Epithelial cell of esophagus (primary cell): ENCODE data around the gene TSPO.

Experiments
- DNase-seq: peaks from one replicate; pipeline ENCODE4 v3.0.0; 2010; ENCODE audit warnings: low read depth
- H3K4me3 ChIP-seq: 2 replicates; pipeline ENCODE4 v1.5.1; 2011; ENCODE audit warnings: mild to moderate bottlenecking, low read length, control low read depth
- TF ChIP-seq, protein P1 (sequence below): IDR thresholded peaks from 2 replicates; pipeline ENCODE4 v1.5.1; 2011; ENCODE audit warnings: low read depth, mild to moderate bottlenecking, low read length, control low read depth, inconsistent platforms; ENCODE audit not compliant: insufficient read depth; ENCODE audit errors: missing control alignments

Gene TSPO

DNA sequence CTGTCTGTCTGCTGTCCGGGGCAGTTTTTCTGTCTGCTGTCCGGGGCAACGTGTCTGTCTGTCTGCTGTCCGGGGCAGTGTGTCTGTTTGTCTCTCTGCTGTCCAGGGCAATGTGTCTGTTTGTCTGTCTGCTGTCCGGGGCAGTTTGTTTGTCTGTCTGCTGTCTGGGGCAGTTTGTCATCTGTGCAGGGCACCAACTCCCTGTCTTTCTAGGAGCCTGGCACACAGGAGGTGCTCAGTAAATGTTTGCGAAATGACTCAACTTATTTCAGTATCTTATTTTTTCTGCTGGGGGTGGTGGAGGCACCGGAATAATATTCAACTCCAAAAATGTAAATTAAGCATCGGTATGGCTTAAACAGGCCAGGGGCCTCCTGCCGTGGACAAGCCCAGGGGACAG is 47.6 kb downstream of the TSPO start:
- no peak for DNase-seq
- no peak overlapping the region for H3K4me3 ChIP-seq
- TF ChIP-seq, protein P1, sequence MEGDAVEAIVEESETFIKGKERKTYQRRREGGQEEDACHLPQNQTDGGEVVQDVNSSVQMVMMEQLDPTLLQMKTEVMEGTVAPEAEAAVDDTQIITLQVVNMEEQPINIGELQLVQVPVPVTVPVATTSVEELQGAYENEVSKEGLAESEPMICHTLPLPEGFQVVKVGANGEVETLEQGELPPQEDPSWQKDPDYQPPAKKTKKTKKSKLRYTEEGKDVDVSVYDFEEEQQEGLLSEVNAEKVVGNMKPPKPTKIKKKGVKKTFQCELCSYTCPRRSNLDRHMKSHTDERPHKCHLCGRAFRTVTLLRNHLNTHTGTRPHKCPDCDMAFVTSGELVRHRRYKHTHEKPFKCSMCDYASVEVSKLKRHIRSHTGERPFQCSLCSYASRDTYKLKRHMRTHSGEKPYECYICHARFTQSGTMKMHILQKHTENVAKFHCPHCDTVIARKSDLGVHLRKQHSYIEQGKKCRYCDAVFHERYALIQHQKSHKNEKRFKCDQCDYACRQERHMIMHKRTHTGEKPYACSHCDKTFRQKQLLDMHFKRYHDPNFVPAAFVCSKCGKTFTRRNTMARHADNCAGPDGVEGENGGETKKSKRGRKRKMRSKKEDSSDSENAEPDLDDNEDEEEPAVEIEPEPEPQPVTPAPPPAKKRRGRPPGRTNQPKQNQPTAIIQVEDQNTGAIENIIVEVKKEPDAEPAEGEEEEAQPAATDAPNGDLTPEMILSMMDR = no peak

DNA sequence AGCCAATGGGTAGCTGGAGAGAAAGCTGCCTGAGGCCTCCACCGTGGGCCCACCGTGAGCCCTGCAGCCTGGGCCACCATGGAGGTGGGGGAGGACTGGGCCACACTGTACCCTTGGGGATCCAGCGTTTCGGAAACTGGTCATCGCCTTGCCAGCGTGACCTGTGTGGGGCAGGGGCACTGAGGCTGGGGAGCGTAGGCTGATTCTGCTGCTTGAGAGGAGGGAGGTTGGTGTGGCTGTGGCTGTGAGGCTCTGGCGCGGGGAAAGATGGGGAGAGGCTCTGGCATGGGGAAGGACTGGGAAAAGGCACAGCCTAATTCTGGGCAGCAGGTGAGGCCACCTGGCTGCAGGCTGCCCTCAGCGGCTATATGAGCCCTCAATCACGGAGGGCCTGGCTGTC is 48.2 kb downstream of the TSPO start:
- TF ChIP-seq, protein P1 = no peak
- DNase-seq = no peak

DNA sequence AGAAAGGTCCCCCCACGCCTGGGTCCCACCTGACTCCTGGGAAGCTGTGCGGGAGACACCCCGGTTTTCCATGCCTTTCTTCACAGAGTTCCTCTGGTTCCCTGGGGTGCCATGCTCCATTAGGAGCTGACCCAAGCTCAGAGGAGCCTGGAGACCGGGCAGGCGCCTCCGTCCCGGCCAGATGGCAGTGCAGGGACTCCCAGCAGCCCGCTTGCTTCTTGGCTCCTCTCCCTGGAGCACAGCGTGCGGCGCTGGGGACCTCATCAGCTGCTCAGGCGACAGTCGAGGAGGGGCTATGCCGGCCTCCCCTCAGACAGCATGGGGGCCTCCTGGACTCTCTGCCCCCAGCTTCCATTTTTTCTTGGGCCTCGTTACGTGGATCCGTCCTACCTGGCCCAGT is 48.7 kb downstream of the TSPO start:
- TF ChIP-seq, protein P1 = no peak
- H3K4me3 ChIP-seq = no peak overlapping the region
- no peak for DNase-seq

More for the DNA sequence above, 48.2 kb downstream of the TSPO start:
- H3K4me3 ChIP-seq = no peak overlapping the region

DNA sequence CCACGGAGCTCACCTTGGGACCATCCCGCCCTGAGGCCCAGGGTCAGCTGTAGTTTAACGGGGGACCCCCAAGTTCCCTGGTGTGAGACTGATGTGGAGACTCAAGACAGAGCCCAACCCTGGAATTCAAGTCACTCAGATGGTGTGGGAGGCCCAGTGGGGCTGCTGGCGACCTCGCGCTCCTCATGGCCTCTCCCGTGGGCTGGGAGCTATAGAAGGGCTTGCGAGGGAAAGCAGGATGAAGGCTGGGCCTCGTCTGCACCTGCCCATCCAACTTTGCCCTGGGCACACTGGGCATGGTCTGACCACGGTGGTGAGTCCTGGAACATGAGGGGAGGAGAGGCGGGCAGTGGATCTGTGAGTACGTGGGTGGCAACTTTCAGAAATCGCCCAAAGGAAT is 49.2 kb downstream of the TSPO start:
- no peak overlapping the region for H3K4me3 ChIP-seq
- TF ChIP-seq, protein P1 = no peak
- DNase-seq = no peak

DNA sequence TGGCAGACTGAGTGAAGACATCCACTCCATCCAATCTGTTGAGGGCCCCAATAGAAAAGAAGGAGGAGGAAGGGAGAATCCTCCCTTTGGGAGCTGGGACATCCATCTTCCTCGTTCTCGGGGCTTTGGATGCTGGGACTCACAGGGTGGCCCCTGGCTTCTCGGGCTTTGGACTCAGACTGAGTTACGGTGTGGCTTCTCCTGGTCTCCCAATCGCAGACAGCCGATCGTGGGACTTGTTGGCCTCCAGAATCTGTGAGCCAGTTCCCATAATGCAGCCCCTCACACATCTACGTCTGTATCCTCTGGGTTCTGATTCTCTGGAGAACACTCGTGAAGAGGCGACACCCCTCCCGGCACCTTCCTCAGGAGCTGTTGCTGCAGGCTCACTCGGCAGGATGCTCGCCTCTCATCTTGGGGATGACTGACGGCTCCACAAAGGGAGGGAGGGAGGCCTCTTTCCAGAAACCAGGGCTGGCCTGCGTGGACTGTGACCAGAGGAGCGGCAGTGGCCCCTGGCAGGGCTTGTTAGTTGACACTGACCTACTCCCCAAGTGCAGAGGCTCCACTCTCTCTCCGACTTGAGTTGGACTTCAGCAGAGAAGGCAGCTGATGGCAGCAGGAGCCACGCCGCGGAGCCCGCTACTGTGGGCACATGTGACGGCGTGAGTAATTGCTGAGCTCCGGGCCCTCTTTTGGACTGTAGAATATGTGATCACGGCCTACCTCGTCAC is 50.3 kb downstream of the TSPO start:
- no peak overlapping the region for H3K4me3 ChIP-seq
- TF ChIP-seq, protein P1 = no peak
- DNase-seq = no peak

DNA sequence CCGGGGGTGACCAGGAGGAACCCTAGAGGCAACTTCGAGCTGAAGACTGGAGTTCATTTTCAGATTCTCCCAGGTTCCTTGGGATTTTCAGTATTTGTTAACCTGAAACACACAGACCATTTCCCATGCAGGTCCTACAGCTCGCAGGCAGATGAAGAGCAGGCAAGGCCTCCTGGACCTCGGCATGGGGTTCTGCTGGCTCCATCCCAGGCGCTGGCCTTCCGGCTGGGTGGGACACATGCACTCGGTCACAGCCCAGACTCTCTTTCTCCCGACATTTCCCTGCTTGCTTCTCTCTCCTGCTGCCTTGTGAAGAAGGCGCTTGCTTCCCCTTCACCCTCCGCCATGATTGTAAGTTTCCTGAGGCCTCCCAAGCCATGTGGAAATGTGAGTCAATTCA is 51.0 kb downstream of the TSPO start:
- no peak overlapping the region for H3K4me3 ChIP-seq
- DNase-seq = no peak
- TF ChIP-seq, protein P1 = no peak

DNA sequence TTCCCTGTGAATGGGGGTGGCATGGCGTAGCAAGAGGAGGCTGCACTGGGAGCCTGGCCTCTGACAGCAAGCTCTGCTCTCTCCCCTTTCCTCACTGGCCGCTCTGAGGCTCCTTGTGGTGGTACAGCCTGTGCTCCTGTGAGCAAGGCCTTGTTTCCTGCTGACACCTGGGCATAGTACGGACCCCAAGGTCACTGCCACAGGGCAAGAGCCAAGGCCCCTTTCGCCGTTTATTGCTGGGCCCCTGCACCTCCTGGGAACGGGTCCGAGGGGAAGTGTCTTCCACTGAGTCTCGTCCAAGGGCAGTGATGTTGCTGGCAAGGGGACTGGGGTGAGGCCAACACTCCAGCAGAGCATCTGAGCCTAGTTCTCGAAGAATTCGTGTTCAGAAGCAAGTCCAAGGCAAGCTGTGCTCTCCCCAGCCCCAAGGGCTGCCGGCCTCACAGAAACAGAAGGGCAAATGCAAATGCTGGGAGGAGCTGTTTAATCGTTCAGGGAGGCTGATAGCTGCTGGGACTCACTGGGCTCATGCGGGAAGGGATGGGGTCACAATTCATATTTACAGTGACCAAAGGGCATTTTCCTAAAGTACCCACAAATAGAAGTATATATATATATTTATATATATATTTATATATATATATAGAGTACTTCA is 51.5 kb downstream of the TSPO start:
- TF ChIP-seq, protein P1 = no peak
- no peak overlapping the region for H3K4me3 ChIP-seq
- DNase-seq = no peak
